Stimulated activated CD4-positive, alpha-beta T cell treated with anti-CD3 and anti-CD28 coated beads, TNF-alpha, amount 100 ng/mL, for 1 hour (primary cell): ENCODE data around the gene SLC8A2.

Source experiments
- DNase-seq, 3 donors: peaks; one replicate each; pipeline ENCODE4 v3.0.0-alpha.2; 2020; ENCODE audit warnings: low read depth in 3 of 3, low spot score in 1 of 3

SLC8A2 gene

DNA sequence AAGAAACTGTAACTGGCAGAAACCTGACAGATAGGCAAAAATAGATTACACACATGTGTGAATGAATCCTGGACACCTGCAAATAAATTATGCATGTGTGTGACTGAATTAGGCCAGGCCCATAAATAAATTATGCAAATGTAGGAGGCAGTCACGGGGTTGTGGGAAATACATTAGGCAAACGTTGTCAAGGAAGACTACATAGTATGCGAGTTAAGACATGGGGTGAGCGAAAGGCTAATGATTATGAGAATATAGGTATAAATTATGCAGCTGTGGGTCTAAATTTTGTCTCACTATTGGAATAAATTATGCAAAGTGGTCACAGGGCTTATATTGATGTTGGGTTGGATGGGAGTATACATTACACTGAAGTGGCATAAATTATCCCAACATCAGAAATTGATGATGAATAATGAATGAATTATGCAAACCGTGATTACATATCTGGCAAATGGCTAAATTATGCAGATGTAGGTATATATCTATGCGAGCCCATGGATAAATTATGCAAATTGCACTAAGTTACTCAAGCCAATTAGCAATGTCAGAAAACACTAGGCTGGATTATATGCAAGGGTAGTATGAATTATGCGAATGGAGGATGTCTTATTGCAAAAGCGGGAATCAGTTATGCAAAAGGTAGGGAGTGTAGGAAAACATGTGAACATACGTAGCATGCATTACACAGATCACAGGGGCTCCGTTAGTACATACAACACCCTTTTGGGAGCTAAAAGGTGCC lies 6.8 kb downstream of the SLC8A2 start:
- no peak for DNase-seq

DNA sequence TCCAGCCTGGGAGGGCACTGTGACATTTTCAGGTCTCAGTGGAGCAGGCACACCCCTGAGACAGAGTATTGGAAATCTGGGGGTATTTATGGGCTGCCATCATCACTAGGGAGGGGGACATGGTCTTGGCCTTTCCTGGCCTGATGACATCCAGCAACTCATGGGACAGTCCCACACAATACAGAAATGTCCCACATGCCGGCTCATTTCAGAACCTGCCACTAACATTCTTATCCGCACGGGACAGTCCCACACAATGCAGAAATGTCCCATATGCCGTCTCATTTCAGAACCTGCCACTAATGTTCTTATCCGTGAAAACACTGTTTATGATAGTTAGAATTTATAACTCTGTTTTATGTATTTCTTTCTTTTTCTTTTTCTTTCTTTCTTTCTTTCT lies 9.8 kb downstream of the SLC8A2 start:
- DNase-seq = no peak

DNA sequence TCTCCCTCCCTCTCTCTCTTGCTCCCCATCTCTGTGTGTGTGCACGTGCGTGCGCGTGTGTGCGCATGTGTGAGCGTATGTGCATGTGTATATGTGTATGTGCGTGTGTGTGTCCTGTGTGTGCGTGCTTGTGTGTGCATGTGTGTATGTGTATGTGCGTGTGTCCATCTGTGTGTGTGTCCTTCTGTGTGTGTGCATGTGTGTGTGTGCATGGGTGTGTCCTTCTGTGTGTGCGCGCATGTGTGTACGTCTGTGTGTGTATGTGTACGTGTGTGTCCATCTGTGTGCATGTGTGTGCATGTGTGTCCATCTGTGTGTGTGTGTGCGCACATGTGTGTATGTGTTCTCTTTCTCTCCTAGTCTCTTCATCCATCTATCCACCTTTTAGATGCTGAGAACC lies 12.2 kb downstream of the SLC8A2 start:
- DNase-seq = no peak

DNA sequence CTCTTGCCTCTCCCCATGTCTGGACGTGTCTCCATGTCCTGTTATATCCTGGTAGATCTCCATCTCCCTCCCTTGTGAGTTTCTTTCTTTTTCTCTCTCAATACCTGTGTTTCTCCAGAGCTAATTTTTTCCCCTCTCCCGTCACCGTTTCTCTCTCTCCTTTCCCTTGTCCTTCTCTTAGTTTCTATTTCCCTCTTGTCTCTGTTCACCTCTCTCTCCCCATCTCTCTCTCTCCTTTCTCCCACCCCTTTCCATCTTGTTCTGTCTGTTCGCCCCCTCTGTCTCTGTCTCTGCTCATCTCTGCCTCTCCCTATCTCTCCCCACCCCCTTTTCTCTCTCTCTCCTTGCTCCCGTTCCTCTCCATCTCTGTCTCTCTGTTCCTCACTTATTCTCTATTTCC lies 13.0 kb downstream of the SLC8A2 start:
- DNase-seq = no peak

DNA sequence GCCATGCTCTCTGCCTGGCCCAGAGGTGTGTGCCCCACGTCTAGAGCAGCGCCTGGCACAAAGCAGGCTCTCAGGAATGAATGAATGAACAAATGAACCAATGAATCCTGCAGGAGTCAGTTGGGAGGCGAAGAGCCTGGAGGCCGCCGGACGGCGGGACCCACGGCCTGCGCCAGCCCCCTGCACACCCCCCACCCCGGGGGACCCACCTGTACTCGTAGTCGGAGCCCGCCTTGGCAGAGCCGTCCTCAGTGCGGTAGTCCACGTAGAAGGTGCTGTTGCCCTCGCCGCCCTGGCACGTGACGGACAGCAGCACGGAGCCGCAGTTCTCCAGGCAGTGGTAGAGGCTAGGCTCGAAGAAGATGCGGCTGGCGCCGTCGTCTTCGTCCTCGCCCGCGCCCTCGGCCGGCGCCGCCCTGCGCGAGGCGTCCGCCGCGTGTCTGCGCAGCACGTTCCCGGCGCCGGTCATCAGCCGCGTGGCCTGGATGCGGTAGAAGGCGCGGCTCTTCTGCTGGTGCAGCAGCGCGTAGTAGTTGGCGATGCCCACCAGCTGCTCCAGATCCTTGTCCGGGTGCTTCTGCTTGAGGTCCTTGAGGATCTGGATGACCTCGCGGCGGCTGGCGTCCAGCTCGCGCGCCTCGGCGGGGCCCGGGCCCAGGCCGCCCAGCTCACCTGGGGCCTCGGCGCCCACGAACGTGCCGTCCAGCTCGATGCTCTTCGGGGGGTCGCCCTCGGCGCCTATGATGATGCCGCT lies 14.8 kb downstream of the SLC8A2 start:
- DNase-seq = no peak

DNA sequence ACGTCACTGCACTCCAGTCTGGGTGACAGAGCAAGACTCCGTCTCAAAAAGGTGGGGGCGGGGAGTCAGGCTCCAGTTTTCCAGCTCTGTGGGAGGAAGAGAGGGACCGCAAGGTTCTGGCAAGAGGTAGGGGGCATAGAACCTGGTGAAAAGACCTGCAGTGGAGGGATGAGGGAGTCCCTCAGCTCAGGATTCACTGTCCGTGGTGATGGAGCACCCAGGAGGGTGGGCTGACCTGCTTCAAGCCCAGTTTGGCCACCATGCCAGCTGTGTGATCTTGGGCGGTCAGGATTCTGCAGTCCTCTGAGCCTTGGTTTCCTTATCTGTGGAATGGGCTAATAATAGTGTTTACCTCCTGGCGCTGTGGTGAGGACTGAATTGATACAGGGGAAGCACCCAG lies 21.2 kb downstream of the SLC8A2 start:
- DNase-seq = no peak

DNA sequence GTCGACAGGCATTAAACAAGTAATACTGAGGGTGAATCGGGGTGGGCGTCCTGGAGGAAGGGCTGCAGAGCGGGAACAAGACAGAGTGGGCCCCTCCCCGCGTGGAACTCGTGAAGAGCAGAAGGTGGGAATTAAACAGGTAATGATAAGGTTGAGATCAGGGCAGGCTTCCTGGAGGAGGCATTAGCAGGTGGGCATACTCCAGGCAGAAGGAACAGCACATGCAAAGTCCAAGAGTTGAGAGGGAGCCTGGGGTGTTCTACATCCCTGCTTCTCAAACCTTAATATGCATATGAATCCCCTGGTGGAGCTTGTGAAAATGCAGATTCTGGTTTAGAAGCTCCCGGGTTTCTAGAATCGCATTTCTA lies 23.3 kb downstream of the SLC8A2 start:
- DNase-seq = no peak

DNA sequence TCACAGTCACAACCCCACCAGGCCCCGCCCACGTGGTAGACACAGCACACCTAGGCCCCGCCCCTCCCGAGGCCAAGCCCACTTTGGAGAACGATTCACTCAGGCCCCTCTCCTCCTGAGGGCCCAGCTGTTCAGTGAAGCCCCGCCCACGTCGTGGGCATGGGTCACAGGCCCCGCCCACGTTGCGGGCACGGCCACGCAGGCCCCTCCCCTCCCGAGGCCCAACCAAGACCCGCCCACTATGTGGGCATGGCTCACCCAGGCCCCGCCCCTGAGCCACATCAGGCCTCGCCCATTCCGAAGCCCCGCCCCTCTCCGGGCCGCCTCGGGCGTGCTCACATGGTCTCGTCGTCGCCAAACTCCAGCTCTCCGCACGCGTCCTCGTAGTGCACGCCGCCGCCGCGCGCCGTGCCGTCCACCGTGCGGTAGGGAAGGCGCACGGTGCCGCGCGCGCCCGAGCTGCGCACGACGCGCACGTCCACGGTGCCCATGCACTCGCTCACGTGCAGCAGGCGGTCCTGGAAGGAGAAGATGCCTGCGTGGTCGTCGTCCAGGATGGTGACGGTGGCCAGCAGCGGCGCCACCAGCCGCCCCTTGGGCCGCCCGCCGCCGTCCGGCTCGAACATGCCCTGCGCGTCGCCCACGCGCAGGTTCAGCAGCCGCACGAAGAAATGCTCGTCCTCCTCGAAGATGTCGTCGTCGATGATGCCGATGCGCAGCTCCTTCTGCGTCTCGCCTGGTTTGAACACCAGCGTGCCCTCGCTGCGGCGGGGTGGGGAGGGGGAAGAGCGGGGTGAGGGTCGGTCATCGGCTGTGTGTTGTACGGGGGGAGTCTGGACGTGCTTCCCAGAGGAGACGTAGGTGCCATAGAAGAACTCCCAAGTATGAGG lies 24.0 kb downstream of the SLC8A2 start:
- peak in 1 of 3 donors; percentile 42 for DNase-seq

DNA sequence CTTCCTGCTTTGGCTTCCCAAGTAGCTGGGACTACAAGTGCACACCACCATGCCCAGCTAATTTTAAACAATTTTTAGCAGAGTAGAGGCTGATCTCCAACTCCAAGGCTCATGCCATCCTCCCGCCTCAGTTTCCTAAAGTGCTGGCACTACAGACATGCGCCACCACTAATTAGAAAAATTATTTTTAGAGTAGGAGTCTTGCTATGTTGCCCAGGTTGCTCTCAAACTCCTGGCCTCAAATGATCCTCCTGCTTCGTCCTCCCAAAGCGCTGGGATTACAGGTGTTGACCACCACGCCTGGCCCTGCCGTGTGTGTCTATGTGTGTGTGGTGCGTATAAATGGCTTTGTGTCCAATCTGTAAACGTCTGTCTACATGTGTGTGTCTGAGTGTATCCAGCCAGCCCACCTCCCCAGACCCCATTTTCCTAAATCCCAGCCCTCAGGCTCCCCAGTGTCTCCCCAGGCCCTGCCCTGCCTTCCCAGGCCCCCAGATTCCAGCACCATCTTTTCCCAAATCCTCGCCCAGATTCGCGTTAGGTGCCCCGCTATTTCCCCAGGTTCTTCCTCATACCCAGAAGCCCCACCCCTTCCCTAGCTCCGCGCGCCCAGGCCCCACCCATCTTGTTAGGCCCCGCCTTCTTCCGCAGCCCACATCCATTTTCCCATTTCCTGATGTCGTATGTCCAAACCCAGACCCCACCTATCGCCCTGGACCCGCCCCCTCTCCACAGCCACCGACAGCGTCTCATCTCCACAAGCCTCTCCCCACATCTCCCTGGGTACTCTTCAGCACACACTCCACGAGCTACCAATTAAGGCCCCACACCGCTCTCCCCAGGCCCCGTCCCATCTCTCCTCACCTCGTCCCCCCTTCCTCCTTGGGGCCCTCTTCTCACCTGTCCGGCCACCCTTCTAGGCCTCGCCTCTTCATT lies 24.9 kb downstream of the SLC8A2 start:
- no peak for DNase-seq

DNA sequence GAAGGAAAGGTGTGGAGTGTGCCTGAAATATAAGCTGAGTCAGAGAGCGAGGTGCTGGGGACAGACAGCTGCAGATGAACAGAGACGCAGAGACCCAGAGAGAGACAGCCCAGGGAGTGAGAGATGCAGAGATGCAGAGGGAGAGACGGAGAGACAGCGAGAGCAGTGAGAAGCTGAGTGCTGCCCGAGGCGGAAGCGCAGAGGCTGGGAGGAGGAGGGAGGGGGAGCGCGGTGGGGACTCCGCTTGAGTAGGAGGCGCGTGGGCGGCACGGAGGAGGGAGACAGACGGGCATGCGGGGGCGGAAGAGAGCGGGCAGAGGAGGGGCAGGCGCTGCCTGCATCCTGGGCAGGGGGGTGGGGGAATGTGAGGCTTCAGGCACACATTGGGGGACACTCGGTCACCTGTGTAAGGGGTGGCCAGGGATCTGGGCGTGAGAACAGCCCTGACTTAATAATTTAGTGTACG lies 25.7 kb downstream of the SLC8A2 start:
- DNase-seq = peak; percentile 33 to 65 (median 43)

DNA sequence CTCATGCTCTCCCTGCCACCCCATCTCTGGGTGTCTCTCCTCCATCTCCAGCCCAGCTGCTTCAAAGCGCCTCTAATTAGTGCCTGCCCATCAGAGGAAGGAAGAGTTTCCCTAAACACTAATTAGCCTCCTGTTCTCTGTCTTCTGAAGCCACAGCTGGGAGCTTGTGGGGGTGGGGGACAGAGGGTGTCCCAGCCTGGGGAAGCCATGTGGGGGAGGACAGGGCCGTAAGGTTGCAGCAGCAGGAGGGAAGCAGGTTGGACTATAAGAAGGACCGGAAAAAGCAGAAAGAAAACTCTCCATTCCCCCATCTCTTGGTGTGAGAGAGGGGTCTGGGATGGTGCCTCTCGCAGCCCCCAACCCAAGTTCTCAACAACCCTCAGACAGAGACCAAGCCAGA lies 26.2 kb downstream of the SLC8A2 start:
- DNase-seq = no peak

DNA sequence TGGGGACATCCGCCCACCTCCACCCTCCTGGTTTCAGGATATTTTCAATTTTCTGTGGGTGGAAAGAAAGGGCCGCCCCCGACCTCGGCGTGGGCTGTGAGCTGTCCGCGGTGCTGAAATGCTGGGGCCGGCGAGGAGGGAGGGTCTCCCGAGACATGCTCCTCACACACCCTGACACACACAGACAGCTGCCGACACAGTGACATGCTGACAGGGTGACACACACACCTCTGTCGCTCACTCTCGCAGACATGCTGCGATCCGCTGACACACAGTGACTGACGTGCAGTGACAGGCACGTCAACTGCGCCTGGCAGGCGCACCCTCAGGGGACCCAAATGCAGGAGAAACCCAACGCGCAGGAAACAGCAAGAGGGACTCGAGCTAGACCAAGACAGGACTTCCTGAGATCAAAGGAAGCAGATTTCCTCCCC lies 27.3 kb downstream of the SLC8A2 start:
- no peak for DNase-seq

DNA sequence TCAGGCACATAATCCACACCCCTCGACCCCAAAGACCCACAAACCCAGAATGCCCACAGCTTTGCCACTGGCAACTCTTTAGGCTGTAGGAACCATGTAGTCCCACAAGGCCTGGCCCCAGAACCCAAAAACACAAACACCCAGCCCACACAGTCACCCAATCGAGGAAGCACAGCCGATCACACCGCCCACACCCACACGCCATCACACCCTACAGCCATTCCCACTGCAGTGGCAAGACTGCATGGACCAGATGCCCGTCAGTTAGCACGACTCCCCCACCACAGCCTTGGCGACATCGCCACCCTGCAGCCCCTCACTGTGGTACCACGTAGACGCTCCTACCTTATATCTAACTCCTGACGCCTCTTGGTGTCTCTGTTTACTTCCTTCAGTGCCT lies 28.4 kb downstream of the SLC8A2 start:
- DNase-seq = no peak

DNA sequence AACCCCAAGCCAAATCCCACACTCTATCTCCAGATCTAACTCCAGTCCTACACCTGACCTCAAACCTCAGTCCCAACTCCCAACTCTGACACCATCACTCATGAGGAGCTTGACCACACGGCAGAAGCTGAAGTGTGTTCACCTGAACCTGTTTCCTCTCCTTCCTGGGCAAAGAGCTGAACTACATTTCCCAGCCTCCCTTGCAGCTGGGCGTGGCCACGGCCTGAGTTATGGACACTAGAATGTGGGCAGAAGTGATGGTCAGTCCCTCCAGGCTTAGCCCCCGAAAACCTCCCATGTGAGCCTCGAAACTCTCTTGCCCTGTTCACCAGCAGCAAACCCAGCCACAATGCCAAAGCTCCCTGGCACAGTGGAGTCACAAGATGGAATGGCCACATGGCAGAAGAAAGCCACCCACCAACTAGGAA lies 32.9 kb downstream of the SLC8A2 start:
- DNase-seq = no peak

DNA sequence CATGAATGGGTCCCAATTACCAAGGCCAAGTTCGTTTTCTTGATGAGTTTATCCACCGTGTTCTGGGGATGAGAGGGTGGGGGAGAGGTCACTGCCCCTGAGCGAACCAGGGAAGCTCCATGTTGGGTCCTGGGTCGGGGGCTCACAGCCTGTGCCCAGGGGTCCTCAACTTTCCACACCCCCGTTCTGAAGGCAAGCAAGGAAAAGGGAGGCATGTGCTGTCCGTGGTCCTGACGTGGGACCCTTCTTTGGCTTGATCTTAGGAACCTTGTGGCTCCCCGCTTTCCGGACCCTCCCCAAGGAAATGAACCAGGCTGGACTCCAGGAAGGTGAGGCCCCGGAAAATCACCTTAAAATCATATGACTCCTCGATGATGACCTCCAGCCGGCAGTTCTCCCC lies 34.2 kb downstream of the SLC8A2 start:
- DNase-seq = no peak

DNA sequence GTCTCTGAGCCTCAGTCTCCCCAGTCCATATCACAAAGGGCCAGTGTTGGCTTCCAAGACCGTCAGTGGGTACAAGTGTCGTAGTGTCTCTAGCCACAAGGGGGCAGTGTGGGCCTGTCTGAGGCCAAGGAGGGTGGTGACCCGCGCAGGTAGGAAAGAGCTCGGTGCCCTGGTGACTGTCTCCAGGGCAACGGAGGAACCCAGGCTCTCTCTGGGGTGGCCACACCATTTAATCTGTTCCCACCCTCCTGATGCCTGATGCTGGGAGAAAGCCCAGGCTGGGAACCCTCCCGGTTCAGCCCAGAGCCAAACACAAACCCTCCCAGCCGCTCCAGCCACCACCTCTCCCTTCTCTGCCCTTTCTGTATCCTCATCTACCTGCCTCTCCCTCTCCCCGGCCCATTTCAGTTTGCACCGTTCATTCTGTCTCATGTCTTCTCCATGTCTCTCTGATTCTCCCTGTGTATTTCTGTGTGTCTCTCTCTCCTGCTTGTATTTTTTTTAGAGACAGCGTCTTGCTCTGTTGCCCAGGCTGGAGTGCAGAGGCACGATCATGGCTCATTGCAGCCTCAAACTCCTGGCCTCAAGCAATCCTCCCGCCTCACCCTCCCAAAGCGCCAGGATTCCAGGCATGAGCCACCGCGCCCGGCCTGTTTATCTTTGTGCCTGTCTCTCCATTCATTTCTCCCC lies 34.8 kb downstream of the SLC8A2 start:
- peak; percentile 53 to 84 (median 73) for DNase-seq

DNA sequence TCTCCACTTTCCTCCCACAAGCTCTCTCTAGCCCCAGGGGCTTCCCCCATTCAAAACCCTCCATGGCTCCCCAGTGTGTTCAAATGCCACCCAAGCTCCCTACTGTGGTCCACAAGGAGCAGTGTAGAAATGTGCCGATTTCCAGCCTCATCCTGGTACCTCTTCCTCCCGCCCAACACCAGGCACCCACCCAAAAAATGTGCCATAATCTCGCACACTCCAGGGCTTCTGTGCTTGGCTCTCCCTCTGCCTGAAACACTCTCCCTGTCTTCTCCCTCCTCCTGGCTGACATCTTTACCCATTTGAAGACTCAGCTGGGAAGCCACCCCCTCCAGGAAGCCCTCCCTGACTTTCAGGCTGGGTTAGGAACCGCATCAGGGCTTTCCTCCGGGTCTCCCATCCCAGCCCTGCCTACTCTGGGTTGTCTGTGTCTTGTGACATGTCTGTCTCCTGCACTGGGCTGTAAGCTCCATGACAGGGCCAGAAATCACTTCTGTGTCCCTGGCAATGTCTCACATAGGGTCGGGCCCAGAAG lies 35.7 kb downstream of the SLC8A2 start:
- no peak for DNase-seq

DNA sequence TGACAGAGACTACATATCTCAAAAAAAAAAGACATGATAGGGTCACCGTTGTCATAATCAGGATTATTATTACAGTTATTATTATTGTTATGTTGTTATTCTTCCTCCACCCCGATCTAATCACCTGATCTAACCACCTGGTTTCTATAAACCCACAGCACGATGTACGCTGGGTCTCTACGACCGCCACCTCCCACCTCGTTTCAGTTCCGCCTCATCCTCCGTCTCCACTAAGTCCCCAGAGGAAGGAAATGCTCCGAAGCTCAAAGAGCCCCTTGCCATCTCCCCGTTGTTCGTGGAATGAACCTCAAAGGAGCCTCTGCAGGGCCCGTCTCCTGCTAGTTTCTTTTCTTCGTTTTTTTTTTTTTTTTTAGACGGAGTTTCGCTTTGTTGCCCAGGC lies 36.5 kb downstream of the SLC8A2 start:
- DNase-seq = no peak

DNA sequence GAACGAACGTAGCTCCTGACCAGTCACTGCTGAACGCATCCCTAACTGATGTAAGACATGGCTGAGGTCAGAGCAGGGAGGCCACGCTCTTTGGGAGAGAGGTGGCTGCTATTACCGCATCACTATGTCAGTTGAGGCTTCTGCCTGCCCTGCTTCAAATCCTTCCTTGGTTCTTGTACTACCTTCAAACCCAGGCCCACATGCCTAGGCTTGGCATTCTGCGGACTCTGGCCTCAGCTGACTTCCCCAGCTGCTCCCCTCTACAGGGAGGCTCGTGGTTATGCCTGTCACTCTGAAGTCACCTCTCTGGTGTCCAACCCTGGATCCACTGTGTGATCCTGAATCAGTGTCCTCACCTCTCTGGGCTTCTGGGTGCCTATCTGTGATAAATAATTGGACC lies 37.6 kb downstream of the SLC8A2 start:
- DNase-seq = no peak

DNA sequence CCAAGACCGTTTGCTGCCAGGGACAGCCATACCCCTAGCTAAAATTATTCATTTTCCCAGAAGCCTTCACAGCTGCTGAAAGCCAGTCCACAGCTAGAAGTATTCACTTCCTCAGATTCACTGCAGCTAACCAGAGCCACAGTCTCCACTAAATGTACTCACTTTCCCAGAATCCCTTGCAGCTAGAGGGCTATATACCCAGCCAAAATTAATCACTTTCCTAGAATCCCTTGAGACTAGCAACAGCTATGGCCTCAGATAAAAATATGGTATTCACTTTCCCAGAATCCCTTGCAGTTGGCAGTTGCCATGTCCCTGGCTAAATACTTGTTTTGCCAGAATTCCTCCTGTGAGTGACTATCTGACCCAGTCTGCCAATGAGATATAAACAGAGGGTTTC lies 38.6 kb downstream of the SLC8A2 start:
- no peak for DNase-seq
